ENCODE data around the gene TASP1. TPM values are rescaled to one million over a fixed set of nuclear protein-coding genes. Genes with fewer than 3 reads are reported as not detected.
"Not testable (repeated sequence)": the region's sequence is repeated elsewhere in the genome, so short reads cannot be mapped to it uniquely, and the experiment has no call there.

The TASP1 gene
- total and polyA plus RNA-seq, 2 donors from 2014 or later: 6.0 to 22.7 TPM

DNA sequence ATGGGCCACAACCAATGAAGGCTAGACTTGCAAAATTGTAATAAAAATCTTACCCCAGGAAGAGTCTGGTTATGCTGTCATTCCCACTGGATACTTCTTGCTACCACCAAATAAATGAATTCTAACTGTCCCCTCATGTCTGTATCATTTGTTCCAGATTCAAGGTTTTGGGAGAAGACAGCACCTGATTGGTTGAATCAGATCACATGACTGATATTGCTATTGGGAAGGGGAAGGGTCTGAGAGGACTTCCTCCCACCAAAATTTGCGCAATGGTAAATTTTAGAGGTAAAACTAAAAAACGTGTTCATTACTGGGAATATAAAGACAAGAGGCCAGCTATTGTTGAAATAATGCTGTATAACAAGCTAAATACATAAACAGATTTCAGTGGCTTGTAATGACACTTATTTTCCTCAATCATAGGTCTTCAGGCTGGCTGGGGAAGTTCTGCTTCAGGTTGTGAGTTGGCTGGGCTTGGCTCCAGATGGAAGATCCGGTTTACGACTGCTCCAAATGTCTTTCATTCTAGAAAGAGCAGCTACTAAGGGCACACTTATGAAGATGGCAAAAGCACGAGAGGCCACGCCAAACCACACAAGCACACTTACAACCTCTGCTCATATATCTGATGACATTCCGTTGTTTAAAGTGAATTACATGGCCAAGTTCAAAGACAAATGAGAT, 27.1 kb upstream of the TASP1 start:
- H3K4me3 ChIP-seq (ENCODE audit: low read length in 3 of 3): no peak overlapping the region
- H3K9ac ChIP-seq (ENCODE audit: low read length in 3 of 3): no peak overlapping the region
- H3K4me1 ChIP-seq (ENCODE audit: control insufficient read depth in 2 of 3, insufficient read depth in 2 of 3, low read depth in 1 of 3, low read length in 3 of 3): no peaks in the 10 kb centered on the region
- FAIRE-seq (no peak), DNase-seq (no peak)
- no peak overlapping the region for H3K27ac ChIP-seq (ENCODE audit: low read depth in 2 of 2, low read length in 2 of 2)
- no peaks in the 10 kb centered on the region for H3K27me3 ChIP-seq (ENCODE audit: control insufficient read depth, insufficient read depth, low read length)
- intact Hi-C loops (cut with DNase I): no loop called here
- H3K36me3 ChIP-seq (ENCODE audit: control insufficient read depth in 2 of 3, insufficient read depth in 3 of 3, low read length in 3 of 3): no peaks in the 10 kb centered on the region
- TF ChIP-seq, protein P1, sequence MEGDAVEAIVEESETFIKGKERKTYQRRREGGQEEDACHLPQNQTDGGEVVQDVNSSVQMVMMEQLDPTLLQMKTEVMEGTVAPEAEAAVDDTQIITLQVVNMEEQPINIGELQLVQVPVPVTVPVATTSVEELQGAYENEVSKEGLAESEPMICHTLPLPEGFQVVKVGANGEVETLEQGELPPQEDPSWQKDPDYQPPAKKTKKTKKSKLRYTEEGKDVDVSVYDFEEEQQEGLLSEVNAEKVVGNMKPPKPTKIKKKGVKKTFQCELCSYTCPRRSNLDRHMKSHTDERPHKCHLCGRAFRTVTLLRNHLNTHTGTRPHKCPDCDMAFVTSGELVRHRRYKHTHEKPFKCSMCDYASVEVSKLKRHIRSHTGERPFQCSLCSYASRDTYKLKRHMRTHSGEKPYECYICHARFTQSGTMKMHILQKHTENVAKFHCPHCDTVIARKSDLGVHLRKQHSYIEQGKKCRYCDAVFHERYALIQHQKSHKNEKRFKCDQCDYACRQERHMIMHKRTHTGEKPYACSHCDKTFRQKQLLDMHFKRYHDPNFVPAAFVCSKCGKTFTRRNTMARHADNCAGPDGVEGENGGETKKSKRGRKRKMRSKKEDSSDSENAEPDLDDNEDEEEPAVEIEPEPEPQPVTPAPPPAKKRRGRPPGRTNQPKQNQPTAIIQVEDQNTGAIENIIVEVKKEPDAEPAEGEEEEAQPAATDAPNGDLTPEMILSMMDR (IDR thresholded peaks at IDR 0.05; ENCODE audit: borderline replicate concordance, extremely low read depth, insufficient read depth): no peak
- H3K9me3 ChIP-seq (ENCODE audit: control insufficient read depth in 2 of 3, insufficient read depth in 1 of 3, low read length in 3 of 3): no peaks in the 10 kb centered on the region

DNA sequence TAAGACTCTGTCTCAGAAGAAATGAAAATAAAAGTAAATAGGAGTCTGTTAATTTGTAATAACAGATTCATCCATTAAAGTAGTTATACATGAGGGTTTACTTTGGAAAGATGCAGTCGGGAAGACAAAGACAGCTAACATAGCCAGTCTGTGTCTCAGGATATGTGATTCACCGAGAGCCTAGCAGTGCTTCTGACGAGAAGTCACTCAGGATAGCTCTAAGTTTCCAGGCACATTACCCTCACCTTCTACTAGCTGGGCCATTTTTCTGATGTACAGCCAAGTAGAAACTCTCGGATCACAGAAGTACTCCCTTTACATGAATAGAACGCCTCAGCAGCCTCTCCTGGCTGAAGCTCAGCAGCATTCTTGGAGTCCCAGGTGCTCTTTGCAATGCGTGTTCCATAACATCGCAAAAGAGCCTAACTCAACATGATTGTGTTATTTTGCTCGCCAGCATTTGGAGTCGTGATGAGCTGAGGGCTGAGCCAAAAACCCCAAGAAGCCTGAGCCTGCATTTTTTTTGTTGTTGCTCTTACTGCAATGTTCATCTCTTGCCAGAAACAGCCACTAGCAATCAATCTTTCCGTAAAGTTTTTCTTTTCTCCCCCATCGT, 22.4 kb upstream of the TASP1 start:
- H3K4me1 ChIP-seq (ENCODE audit: control insufficient read depth in 2 of 3, insufficient read depth in 2 of 3, low read depth in 1 of 3, low read length in 3 of 3): no peaks in the 10 kb centered on the region
- intact Hi-C loops (cut with DNase I): no loop called here
- DNase-seq (peak in 1 of 5 donors; percentile 18), FAIRE-seq (no peak)
- no peak overlapping the region for H3K4me3 ChIP-seq (ENCODE audit: low read length in 3 of 3)
- TF ChIP-seq, protein P1 (IDR thresholded peaks at IDR 0.05; ENCODE audit: borderline replicate concordance, extremely low read depth, insufficient read depth): no peak
- no peaks in the 10 kb centered on the region for H3K36me3 ChIP-seq (ENCODE audit: control insufficient read depth in 2 of 3, insufficient read depth in 3 of 3, low read length in 3 of 3)
- H3K27ac ChIP-seq (ENCODE audit: low read depth in 2 of 2, low read length in 2 of 2): no peak overlapping the region
- no peaks in the 10 kb centered on the region for H3K27me3 ChIP-seq (ENCODE audit: control insufficient read depth, insufficient read depth, low read length)
- no peaks in the 10 kb centered on the region for H3K9me3 ChIP-seq (ENCODE audit: control insufficient read depth in 2 of 3, insufficient read depth in 1 of 3, low read length in 3 of 3)
- no peak overlapping the region for H3K9ac ChIP-seq (ENCODE audit: low read length in 3 of 3)

DNA sequence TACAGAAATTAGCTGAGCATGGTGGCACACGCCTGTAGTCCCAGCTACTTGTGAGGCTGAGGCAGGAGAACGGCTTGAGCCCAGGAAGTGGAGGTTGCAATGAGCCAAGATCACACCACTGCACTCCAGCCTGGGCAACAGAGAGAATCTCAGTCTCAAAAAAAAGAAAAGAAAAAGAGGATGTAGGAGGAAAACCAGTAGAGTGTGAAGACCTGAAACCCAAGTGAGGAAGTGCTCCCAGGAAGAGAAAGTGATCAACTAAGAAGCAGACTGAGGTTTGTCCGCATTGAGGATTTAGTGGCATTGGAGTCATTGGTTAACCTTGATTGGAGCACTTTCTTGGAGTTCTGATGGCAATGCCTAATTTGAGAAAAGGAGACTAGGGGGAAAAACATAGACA, 20.6 kb upstream of the TASP1 start:
- no peaks in the 10 kb centered on the region for H3K27me3 ChIP-seq (ENCODE audit: control insufficient read depth, insufficient read depth, low read length)
- no peak overlapping the region for H3K4me3 ChIP-seq (ENCODE audit: low read length in 3 of 3)

DNA sequence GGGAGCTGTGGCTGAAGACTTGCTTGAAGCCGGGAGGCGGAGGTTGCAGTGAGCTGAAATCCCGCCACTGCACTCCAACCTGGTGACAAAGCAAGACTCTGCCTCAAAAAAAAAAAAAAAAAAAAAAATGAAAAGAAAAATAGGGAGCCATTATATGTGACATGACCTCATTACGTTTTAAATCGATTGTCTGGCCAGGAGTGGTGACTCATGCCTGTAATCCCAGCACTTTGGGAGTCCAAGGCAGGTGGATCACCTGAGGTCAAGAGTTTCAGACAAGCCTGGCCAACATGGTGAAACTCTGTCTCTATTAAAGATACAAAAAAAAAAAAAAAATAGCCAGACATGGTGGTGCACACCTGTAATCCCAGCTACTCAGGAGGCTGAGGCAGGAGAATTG, 19.3 kb upstream of the TASP1 start:
- intact Hi-C loops (cut with DNase I); H3K27me3 ChIP-seq (ENCODE audit: control insufficient read depth, insufficient read depth, low read length); H3K36me3 ChIP-seq (ENCODE audit: control insufficient read depth in 2 of 3, insufficient read depth in 3 of 3, low read length in 3 of 3); H3K9me3 ChIP-seq (ENCODE audit: control insufficient read depth in 2 of 3, insufficient read depth in 1 of 3, low read length in 3 of 3); DNase-seq; H3K9ac ChIP-seq (ENCODE audit: low read length in 3 of 3); H3K27ac ChIP-seq (ENCODE audit: low read depth in 2 of 2, low read length in 2 of 2); H3K4me1 ChIP-seq (ENCODE audit: control insufficient read depth in 2 of 3, insufficient read depth in 2 of 3, low read depth in 1 of 3, low read length in 3 of 3); H3K4me3 ChIP-seq (ENCODE audit: low read length in 3 of 3); FAIRE-seq: not testable (repeated sequence)

More for the DNA sequence above, 20.6 kb upstream of the TASP1 start:
- FAIRE-seq (no peak), DNase-seq (no peak)
- H3K36me3 ChIP-seq (ENCODE audit: control insufficient read depth in 2 of 3, insufficient read depth in 3 of 3, low read length in 3 of 3): no peaks in the 10 kb centered on the region
- TF ChIP-seq, protein P1 (IDR thresholded peaks at IDR 0.05; ENCODE audit: borderline replicate concordance, extremely low read depth, insufficient read depth): no peak
- intact Hi-C loops (cut with DNase I): no loop called here
- no peaks in the 10 kb centered on the region for H3K9me3 ChIP-seq (ENCODE audit: control insufficient read depth in 2 of 3, insufficient read depth in 1 of 3, low read length in 3 of 3)
- H3K9ac ChIP-seq (ENCODE audit: low read length in 3 of 3): no peak overlapping the region
- no peaks in the 10 kb centered on the region for H3K4me1 ChIP-seq (ENCODE audit: control insufficient read depth in 2 of 3, insufficient read depth in 2 of 3, low read depth in 1 of 3, low read length in 3 of 3)
- H3K27ac ChIP-seq (ENCODE audit: low read depth in 2 of 2, low read length in 2 of 2): no peak overlapping the region

Measured in kidney (tissue), 14 donors.